Measurements from ENCODE around the gene DVL2. TPM values are rescaled to one million over a fixed set of nuclear protein-coding genes. Genes with fewer than 3 reads are reported as not detected.

DVL2 gene
- total and polyA plus RNA-seq, 2 of the 13 experiments (the other 11 are each of a cell fraction or from before 2014, with no cell fraction given), result 5.7 to 38.2 TPM

DNA sequence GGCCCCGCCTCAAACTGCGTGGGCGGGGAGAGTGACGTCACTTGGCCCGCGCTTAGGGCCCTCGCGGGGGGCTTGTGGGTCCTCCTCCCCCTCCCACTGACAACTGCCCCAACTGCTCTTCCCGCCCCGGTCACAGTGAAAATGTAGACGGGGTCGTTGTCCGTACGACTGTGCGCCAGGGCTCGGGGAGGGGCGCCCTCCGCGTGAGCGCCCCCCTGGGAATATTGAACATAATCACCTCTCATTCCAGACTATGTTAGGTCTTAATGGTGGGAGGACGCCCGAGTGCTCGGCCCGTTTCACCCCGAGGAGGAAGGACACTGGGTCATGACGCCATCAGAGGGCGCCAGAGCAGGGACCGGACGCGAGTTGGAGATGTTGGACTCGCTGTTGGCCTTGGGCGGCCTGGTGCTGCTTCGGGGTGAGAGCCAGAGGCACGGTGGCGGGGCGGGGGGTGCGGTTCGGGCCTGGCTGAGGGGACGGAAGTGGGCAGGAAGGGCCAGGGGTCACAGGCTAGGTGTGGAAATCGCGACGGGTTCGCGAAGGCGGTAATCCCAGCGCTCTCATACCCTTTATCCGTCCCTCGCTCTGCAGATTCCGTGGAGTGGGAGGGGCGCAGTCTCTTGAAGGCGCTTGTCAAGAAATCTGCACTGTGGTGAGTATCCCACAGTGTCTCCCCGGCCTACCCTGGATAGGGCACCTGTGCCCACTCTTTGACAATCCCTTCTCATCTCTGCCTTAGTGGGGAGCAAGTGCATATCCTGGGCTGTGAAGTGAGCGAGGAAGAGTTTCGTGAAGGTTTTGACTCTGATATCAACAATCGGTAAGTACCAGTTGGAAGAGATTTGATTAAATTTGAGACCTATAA is 18.1 kb upstream of the DVL2 start, which contains the start of gene ELP5 (continued):
- TF ChIP-seq USF2 (IDR thresholded peaks at IDR 0.05; ENCODE audit: low read depth, low read length) (no peak), USF2 (CRISPR knock-in tag; IDR thresholded peaks at IDR 0.05; ENCODE audit: borderline replicate concordance) (no peak; the same call in 1 of the 2 replicates), ZBTB3 (CRISPR knock-in tag; IDR thresholded peaks at IDR 0.05; ENCODE audit: borderline replicate concordance, low read depth) (peak; percentile 56; the same call in 1 of the 2 replicates), YY1 (IDR thresholded peaks at IDR 0.05; ENCODE audit: insufficient read depth, insufficient replicate concordance, low read depth, low read length) (no peak), CCDC6 (CRISPR knock-in tag; IDR thresholded peaks at IDR 0.05) (peak; percentile 72), RELA (CRISPR knock-in tag; IDR thresholded peaks at IDR 0.05) (no peak), ZNF280D (CRISPR knock-in tag; IDR thresholded peaks at IDR 0.05) (no peak; the same call in none of the 2 replicates), SIX4 (CRISPR knock-in tag; IDR thresholded peaks at IDR 0.05) (no peak; the same call in 1 of the 2 replicates), POLR2AphosphoS5 (IDR thresholded peaks at IDR 0.05; ENCODE audit: low read depth, low read length) (peak; percentile 79), ZNF501 (CRISPR knock-in tag; IDR thresholded peaks at IDR 0.05) (peak; percentile 92), PCBP1 (IDR thresholded peaks at IDR 0.05; ENCODE audit: borderline replicate concordance, low read depth, low read length) (peak; percentile 80; the same call in 1 of the 2 replicates), ZNF891 (CRISPR knock-in tag; IDR thresholded peaks at IDR 0.05) (peak; percentile 79), ZMAT3 (CRISPR knock-in tag; conservative IDR thresholded peaks at IDR 0.05) (no peak), ZNF788 (CRISPR knock-in tag; IDR thresholded peaks at IDR 0.05; ENCODE audit: borderline replicate concordance) (peak; percentile 83; the same call in 1 of the 2 replicates), HOXA3 (CRISPR knock-in tag; IDR thresholded peaks at IDR 0.05) (peak; percentile 92)
- TF ChIP-seq, protein P1, sequence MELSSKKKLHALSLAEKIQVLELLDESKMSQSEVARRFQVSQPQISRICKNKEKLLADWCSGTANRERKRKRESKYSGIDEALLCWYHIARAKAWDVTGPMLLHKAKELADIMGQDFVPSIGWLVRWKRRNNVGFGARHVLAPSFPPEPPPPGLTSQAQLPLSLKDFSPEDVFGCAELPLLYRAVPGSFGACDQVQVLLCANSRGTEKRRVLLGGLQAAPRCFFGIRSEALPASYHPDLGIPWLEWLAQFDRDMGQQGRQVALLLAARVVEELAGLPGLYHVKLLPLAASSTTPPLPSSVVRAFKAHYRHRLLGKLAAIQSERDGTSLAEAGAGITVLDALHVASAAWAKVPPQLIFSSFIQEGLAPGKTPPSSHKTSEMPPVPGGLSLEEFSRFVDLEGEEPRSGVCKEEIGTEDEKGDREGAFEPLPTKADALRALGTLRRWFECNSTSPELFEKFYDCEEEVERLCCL (CRISPR knock-in tag; IDR thresholded peaks at IDR 0.05; ENCODE audit: borderline replicate concordance), result no peak
- TF ChIP-seq, protein P2, sequence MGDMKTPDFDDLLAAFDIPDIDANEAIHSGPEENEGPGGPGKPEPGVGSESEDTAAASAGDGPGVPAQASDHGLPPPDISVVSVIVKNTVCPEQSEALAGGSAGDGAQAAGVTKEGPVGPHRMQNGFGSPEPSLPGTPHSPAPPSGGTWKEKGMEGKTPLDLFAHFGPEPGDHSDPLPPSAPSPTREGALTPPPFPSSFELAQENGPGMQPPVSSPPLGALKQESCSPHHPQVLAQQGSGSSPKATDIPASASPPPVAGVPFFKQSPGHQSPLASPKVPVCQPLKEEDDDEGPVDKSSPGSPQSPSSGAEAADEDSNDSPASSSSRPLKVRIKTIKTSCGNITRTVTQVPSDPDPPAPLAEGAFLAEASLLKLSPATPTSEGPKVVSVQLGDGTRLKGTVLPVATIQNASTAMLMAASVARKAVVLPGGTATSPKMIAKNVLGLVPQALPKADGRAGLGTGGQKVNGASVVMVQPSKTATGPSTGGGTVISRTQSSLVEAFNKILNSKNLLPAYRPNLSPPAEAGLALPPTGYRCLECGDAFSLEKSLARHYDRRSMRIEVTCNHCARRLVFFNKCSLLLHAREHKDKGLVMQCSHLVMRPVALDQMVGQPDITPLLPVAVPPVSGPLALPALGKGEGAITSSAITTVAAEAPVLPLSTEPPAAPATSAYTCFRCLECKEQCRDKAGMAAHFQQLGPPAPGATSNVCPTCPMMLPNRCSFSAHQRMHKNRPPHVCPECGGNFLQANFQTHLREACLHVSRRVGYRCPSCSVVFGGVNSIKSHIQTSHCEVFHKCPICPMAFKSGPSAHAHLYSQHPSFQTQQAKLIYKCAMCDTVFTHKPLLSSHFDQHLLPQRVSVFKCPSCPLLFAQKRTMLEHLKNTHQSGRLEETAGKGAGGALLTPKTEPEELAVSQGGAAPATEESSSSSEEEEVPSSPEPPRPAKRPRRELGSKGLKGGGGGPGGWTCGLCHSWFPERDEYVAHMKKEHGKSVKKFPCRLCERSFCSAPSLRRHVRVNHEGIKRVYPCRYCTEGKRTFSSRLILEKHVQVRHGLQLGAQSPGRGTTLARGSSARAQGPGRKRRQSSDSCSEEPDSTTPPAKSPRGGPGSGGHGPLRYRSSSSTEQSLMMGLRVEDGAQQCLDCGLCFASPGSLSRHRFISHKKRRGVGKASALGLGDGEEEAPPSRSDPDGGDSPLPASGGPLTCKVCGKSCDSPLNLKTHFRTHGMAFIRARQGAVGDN (CRISPR knock-in tag; IDR thresholded peaks at IDR 0.05), result peak; percentile 94

Data from HepG2 (cell line).